ENCODE results near the gene MRM1.

GRCh38 chr17:36591434-36592315 is 9.7 kb upstream of the MRM1 start, which contains the start of gene DHRS11:
- TF ChIP-seq POLR2A (IDR thresholded peaks at IDR 0.05) = no peak
- TF ChIP-seq, protein P1, sequence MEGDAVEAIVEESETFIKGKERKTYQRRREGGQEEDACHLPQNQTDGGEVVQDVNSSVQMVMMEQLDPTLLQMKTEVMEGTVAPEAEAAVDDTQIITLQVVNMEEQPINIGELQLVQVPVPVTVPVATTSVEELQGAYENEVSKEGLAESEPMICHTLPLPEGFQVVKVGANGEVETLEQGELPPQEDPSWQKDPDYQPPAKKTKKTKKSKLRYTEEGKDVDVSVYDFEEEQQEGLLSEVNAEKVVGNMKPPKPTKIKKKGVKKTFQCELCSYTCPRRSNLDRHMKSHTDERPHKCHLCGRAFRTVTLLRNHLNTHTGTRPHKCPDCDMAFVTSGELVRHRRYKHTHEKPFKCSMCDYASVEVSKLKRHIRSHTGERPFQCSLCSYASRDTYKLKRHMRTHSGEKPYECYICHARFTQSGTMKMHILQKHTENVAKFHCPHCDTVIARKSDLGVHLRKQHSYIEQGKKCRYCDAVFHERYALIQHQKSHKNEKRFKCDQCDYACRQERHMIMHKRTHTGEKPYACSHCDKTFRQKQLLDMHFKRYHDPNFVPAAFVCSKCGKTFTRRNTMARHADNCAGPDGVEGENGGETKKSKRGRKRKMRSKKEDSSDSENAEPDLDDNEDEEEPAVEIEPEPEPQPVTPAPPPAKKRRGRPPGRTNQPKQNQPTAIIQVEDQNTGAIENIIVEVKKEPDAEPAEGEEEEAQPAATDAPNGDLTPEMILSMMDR (IDR thresholded peaks at IDR 0.05) = no peak

Data from ovary (tissue), 3 donors.